Measurements from ENCODE around the gene COA8.

COA8 gene

DNA sequence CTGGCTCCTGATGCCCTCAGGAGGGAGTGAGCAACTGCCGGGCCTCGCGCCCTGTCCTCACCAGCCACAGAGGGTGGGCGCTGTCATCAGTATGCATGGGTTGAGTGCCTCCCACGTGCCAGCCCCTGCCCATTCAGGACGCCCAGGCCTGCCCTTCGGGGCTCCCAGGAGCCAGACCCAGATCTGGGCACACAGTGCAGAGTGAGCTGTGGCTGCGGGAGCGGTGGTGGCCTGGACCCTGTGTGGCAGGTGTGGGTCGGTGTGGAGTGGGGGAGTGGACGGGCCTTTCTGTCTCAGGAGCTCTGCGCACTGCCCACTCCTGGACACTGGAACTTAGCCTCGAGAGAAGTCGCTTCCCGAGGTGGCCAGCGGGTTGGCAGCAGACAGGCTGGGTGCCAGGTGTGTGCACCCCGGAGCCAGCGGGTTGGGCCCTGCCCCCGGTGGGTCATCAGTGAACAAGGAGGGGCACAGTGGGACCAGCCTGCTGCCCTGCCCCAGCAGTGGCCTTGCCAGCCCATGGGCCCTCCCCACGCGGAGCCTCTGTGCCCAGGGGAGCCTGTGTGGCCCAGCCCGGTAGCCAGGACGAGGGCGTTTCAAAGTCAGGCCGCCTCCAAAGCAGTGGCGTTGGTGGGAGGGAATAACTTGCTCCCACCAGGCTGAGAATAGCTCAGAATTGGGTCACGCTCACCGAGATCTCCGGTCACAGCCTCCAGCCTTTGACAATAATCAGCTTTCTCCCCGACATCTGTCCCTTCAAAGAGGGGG is 24.3 kb upstream of the COA8 start:
- no peak for DNase-seq

DNA sequence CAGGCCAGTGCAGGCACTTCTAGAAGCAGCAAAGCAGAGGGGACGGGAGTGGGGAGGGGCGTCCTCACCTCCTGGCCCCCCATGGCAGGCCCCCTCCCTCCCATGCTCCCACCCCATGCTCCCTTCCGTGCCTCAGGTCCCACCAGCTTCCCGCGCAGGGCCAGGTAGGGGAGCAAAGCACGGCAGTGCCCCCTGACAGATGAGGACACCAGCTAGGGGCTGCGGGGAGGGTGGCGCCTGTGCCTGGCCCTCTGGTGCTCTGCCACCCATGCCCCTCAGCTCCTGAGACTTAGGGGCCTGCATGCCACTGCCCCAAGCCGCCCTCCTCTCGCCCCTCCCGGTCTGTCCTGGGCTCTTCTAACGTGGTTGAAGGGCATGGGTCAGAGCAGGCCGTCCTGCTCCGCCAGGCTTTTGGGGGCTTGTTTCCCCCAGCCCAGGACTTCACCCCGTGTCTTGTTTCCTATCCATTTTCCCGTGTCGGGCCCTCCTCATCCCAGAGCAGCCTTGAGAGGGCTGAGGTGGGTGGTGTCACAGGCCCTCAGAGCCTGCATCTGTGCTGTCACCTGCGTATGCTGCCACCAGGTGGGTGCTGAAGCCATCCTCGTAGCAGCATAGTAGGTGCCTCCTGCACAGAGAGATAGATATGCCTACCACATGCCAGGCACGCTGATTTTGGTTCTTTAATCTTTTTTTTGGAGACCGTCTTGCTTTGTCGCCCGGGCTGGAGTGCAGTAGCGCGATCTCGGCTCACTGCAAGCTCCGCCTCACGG is 23.5 kb upstream of the COA8 start:
- DNase-seq, result no peak

DNA sequence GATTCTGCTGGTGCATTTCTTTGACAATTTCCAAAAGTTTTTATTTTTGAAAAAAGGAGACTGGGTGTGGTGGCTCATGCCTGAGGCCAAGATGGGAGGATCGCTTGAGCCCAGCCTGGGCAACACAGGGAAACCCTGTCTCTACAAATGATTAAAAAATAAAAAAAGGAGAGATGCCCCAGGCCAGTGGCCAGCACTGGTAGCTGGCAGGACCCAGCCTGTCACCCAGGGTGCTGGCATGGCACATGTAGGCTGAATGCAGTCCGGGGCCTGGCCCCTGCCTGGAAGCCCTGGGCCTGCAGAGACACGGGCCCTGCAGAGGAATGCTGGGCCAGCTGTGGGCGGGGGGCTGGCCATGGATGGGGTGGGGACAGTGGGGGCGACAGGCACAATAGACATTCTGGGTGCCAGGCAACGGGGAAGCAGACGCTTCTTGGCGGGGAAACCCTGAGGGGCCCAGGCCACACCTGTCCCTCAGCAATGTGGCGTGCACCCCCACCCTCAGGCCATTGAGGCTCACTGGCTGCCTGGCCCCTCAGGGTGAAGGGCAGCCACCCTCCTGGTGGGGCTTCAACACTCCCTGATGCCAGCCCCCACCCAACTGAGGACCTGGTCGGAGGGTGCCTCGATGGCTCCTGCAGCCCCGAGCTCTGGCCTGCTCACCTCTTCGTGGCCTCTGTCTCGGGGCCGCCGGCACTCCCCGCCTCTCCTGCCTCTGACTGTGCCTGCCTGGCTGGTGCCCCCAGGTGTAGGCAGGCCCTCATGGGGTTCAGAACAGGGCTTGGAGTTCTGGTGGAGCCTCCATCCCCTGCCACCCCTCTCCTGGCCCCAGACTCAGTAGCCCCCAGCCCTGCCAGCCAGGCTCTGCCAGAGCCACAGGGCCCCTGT is 21.7 kb upstream of the COA8 start:
- no peak for DNase-seq

DNA sequence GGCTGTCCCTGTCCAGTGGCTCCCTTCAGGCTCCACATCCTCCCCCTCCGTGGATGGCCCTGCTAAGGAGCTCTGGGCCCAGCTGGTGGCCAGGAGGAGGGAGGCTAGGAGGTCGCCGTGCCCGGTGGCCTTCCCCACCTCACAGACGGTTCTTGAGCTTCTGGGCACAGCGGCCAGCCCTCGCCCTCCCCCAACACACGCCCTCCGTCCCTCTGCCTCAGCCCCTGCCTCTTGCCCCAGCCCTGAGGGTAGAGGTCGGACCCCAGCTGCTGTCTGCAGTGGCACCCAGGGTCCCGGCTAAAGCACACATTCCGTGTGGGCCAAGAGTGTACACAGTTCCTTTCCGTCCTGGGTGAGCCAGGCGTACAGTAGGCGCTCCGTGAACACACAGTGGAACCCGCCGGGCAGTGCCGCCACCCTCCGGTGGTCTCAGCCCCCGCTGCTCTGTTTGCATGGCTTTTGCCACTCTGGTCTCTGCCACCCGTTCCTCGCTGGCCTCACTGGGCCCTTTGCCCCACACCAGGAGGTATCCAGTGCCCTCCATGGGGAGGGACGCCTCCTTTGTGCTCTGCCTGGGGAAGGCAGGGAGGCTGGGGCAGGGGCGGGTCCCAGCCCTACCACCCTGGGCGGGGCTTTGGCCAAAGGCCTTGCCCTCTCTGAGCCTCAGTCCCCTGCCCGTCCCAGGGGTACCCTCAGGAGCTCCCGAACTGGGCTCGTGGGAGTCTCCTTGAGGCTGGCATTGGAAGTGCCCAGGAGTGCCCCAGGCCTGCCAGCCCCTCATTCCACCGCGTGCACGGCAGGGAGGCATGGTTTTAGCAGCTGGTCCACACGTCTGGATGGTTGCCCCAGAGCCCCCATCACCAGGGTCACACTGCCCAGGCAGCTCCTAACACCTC is 20.8 kb upstream of the COA8 start:
- DNase-seq, result no peak

DNA sequence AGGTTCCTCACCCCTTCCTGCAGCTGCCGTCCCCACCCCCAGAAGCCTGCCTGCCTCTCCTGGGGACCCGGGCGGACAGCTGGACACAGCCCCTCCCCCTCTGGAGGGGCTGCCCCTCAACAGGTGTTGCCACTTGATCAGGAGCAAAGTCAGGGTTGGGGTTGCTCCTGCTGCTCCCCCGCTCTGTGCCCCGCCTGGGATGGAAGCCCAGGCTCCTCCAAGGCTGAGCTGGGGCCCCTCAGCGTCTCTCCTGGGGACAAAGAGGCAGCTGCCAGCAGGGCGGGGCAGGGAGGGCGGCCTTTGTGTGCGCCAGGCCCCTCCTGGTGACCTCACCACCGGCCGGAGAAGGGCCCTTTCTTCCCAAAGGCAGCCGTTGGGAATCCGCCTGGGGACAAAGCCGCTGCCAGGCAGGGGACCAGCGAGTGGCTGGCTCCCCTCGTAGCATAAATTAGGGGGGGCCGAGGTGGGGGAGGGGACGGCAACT is 20.1 kb upstream of the COA8 start:
- no peak for DNase-seq

DNA sequence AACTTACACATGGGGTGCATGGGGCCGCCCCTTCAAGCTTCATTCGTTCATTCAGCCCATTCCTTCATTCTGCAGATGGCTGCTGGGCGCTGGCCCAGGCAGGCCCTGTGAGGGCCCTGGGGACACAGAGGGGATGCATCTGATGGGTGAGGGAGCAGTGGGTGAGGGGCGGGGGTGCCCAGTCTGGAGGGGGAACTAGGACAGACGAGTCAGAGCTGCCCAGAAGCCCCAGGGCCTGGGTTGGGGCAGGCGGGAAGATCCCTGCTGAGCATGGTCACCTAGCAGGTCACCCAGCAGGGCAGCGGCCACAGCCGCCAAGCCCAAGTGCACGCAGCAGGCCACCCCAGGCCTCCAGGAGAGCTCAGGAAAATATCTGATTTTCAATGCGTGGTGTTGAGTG is 19.6 kb upstream of the COA8 start:
- DNase-seq, result no peak

DNA sequence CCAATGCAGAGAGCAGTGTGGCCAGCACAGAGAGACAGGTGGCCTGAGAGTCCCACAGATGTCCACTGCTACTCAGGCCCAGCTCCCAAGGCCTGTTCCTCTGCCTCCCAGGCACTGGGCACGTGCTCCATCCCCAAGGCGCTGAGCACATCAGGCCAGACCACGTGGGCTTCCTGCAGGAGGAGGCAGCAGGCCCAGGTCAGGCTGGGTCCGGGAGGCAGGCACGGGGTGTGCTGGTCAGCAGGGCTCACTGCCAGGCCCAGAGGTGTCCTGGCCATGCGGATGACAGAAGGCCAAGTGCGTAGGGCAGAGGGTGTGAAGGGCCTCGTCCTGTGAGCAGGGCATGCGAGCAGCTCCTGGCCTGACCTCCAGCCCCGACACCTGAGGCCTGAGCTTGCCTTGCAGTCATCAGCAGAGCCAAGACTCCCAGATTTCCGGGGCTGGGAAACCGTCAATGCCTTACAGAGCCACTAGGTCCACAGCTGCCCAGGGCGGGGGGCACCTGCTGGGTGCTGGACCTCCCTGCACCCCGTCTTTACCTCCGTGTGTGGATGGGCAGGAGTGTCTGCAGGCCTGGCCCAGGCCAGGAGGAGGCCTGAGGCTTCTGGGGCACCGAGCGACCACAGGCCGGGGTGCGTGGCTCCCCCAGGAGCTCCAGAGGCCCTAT is 18.9 kb upstream of the COA8 start:
- no peak for DNase-seq

DNA sequence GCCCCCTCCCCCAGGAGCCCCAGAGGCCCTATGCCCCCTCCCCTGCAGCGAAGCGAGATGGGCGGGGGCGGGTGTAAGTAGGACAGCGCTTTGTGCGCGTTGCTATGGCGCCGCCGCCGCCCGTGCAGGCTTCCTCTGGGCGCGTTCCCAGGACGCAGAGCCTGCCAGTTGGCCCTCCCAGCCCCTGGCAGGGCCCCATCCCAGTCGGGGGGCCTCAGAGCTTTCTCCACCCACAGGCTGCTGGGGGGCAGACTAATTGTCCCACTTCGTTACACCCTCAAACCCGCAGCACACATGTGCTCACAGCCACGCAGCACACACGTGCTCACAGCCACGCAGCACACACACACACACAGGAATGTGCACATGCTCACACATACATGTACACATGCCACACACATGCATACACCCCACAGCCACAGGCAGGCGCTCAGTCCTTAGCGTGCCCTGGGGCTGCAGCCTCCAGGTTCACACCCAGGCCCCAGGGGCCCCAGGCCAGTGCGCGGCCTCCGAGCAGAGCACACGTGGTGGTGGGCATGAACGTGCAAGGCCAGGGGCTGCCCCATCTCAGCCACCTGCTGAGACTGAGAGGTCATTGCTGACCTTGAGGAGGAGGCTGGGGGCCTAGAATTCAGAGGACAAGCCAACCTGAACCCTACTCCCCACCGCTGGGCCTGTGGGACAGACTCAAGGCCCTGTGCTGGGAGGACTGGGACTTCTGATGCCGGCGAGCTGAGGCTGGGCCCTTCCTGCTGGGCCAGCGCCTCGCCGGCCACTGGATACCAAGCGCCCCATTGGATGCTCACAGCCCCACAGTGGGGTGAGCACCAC is 18.2 kb upstream of the COA8 start:
- DNase-seq, result no peak

DNA sequence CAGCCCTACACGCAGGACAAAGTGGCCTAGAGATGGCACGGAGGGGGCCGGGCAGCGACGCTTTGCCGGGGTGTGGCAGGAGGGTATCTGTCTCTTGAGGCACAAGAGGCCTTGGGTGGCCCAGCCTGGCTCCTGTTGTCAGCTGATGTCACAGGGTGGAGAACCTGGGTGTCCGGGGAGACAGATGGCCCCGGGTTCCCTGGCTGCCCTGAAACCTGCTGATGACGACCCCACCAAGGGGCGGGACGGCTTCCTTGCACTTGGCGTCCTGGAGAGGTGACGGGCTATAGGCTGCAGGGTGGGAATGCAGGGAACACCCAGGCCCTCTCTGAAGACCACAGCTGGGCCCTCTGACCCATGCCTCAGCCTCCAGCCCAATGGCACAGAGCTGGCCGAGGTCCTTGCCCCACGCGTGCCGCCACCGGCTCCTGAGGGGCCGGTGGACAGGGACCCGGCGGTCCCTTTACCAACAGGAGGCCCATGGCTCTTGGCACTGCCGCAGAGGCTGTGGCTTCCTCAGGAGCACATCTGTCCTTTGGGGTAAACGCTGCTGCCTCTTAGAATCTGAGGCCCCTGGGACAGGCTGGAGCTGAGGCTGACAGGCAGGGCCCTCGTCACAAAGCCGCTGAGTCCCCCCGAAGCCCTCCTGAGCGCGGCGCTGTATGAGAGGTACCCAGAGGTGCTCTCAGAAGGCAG is 17.4 kb upstream of the COA8 start:
- no peak for DNase-seq

DNA sequence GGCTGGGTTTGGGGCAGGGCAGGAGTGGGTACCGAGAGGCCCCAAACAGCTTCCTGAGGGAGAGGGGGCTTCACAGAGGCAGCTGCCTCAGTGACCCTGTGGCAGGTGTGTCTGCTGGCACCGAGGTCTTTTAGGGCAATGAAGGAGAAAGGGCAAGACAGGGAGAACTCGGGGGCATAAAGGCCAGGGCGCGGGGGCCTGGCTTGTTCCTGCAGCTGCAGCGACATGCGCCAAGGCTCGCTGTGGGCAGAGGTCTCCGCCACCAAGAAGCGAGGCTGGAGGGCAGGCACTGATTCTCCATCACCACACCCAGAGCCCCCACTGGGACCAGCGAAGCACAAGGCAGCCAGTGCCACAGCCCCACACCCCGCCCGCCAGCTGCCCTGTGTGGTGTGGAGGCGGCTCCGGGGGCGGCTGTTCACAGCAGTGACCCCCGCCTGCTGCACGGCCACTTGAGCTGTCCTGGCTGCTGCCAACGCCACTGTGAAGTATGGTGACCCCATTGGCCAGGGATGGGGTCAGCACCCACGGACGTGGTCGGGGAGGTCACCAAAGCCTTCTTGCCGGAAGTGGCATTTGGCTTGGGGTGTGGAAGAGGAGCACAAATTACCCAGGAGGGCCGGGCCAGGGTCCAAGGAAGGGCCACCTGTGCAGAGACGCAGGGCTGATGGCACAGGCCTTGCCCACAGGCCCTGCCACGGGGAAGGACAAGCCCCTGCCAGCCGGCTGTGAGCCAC is 16.7 kb upstream of the COA8 start:
- DNase-seq, result no peak

DNA sequence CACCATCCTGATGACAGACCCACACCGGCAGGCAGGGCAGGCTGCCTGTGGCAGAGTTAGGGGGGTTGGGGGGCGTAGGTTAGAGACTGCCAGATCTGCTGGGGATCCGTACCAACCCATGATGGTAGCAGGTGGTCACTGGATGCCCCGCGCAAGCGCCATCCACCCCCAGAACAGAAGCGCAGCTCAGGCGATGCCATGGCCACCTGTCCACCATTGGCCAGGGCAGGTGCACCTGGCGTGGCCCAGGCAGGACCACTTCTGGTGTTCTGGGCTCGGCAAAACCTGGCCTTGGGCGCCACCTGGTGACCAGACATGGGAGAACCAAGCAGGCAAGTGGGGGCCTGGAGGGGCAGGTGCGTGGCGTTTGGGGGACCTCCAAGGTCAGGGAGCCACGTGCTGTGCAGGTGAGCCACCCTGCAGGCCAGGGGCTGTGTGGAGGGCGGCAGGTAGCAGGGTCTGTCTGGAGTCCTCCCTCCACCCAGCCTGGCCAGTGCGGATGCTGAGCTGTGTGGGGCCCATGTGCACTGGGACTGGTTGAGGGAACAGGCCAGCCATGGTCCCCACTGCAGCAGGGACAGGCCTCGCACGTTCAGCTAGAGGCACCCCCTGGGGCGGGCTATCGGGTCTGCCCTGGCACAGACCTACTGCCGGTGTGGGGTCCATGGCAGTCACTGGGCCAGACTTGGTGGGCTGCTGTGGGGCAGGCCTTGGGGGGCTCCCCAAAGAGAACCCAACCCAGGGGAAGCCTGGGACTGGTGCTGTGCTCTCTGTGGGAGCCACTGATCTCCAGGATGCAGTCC is 15.9 kb upstream of the COA8 start:
- DNase-seq, result peak; percentile 46

DNA sequence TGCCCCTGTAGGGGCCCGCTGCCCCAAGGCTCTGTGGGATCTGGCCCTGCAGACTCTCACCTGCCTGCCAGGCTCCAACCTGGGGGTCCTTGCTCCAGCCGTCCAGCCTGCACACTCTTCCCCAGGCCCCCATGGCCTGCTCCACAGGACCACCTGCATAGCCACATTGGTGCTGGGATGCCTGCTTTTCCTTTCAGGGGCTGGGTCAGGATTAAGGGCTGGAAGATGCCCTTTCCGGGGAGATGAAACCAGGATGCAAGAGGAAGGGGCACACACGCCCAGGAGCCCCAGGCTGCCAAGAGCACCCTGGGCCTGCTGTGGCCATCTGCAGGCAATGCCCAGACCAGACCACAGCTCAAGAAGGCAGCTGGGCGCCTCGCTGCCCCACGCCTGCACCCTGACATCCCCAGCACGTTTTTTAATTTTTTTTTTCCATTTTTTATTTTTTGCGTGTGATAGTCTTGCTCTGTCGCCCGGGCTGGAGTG is 15.3 kb upstream of the COA8 start:
- DNase-seq, result no peak

DNA sequence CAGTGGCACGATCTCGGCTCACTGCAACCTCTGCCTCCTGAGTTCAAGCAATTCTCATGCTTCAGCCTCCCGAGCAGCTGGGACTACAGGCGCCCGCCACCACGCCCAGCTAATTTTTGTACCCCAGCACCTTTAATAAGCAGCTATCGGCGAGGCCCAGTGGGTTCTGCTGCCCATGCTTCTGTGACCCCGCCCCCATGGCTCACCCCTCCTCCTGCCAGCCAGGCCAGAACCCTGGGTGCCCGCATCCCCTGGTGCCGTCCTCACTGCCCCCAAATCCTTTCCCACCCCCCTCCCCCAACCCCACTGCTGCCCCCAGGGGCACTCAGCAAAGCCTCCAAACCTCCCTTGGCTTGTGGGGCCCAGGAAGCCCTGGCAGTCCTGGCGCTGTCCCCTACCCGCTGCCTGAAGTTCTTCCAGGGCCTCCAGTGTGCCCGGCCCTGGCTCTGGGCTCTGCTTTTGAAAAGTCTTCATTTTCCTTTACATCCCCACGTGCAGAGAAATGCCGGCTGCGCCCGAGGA is 14.8 kb upstream of the COA8 start:
- no peak for DNase-seq

DNA sequence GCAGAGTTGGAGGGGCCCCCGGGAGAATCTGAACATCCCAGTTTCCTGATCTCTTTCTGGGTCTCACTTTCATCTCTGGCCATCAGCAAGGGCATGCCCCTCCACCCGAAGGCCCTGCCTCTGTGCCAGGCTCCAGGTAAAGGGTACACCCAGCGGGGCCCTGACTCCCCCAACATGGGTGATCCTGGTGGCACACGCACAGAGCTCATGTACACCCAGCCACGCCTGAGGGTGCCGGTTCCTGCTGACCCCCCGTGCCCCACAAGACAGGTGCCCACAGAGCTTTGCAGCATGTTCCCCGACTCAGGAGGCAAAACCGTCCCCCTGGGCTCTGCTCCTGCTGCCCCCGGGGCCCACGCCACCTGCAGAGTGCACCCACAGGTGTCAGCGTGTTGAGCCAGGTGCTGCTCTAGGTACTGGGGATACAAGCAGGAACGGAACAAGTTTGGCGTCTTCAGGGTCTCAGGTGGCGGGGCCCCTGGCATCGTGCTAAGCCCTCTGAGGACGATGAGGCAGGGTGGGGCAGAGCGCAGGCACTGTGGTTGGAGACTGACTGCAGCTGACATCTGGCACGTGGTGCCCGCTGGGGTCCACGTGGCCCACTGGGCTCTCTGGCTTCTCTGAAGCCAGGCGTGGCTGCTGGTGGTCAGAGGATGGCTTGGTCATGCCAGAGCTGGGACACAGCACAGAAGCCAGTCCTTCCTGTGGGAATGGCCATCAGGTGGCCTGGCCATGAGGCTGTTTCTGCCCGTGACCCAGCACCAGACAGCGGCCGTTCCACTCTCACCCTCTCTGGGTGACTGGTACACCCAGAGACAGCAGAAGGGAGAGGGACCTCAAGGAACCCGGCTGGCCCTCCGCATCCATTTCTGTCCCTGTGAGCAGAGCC is 14.1 kb upstream of the COA8 start:
- DNase-seq, result no peak

DNA sequence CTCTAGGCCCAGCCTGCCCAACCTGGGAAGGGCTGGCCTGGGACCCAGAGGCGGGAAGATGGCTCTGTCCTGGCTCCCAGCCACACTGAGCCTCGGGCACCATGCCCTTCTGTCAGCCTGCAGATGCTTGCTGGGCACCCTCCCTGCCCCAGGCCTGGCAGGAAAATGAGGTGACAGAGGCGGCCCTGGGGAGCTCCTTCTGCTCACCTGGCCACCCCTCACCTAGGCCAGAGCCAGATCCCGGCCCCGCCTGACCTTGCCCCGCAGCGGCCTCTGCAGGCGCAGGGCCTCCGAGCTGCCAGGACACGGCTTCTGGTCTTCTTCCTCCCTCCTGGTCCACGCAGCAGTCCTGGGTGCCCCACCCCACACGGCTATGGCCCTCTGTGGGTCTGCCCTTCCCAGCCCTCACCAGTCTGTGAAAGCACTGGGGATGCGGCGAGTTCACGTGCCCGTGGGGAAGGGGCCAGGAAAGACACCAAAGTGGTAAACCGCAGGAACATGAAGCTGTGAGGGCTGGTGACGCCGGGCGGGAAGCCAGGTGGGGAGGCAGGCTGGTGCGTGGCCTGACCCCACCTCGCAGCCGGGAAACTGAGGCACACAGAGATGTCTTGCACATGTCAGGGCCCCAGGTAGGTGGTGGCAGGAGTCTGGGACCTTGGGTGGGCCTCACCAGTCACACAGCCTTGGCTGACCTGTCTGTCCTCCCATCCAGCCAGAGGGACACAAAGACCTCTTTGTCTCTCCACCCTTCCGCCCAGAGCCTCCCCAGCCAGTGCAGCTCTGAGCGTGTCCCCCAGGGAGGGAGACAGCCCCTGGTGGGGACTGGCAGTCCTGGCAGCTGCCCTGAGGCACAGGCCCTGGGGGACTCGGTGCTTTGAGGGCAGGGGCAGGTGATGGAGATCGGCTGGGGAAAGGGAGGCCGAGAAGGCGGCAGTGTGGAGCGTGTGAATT is 13.1 kb upstream of the COA8 start:
- DNase-seq, result no peak

Data from fibroblast of upper back skin (primary cell).